ENCODE data around the gene FYB1.

FYB1 gene

GRCh38 chr5:39192450-39193160, 26.8 kb downstream of the FYB1 start:
- H3K4me2 ChIP-seq (ENCODE audit: insufficient read depth, low read length, poor library complexity, severe bottlenecking), result no peak overlapping the region
- no CpG with 5 or more reads among the region's 2 CpGs for WGBS, 2 donors (ENCODE audit: extremely low coverage in 2 of 2, insufficient read length in 2 of 2, insufficient replicate concordance in 1 of 2)

DNA sequence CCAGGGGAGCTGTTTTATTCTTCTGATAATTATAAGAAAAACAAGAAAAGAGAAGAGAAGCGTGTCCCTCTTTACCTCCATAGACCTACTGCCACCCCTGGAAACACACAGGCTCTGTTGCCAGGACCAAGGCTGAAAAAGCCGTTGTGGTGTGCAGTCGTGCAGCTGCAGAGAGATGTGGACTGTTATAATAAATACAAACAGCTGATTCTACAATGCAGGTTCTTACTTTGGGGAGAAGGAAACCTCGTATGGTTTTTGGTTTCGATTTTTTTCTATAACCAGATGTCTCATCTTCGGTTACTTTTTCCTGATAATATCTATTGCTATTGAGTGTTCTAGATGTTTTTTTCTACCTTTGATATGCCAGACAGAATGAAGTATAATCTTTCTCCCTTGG, 28.1 kb downstream of the FYB1 start:
- no peak overlapping the region for H3K4me3 ChIP-seq (ENCODE audit: low read length in 2 of 2)
- H3K14ac ChIP-seq (ENCODE audit: low read length), result no peak overlapping the region
- no peak overlapping the region for H3K9ac ChIP-seq (ENCODE audit: low read depth, low read length, poor library complexity)
- H3K27me3 ChIP-seq (ENCODE audit: control insufficient read depth in 3 of 3, insufficient read depth in 3 of 3, low read depth in 1 of 3, low read length in 3 of 3), result peaks cover 0 to 5% (median 0%) of the 10 kb centered on the region in 3 experiments
- H3K36me3 ChIP-seq (replicated peaks in 1 of 2; ENCODE audit: control insufficient read depth in 2 of 2, insufficient read depth in 2 of 2, low read length in 2 of 2), result no peaks in the 10 kb centered on the region
- H3K23ac ChIP-seq (ENCODE audit: low read depth, low read length, poor library complexity), result no peak overlapping the region
- H2AK5ac ChIP-seq (ENCODE audit: low read depth, low read length), result no peak overlapping the region
- no peak for DNase-seq (ENCODE audit: low spot score)
- no peak overlapping the region for H3K4me2 ChIP-seq (ENCODE audit: insufficient read depth, low read length, poor library complexity, severe bottlenecking)
- H4K91ac ChIP-seq (ENCODE audit: low read depth, low read length, poor library complexity), result no peak overlapping the region
- H3K27ac ChIP-seq (replicated peaks; ENCODE audit: low read length), result no peak overlapping the region
- no peak overlapping the region for H2BK5ac ChIP-seq (ENCODE audit: low read length)
- no peaks in the 10 kb centered on the region for H3K4me1 ChIP-seq (ENCODE audit: control insufficient read depth in 2 of 2, insufficient read depth in 1 of 2, low read depth in 1 of 2, low read length in 2 of 2)
- no peak overlapping the region for H2BK120ac ChIP-seq (ENCODE audit: low read depth, low read length)
- no peak overlapping the region for H4K8ac ChIP-seq (ENCODE audit: low read depth, low read length)
- H3K79me1 ChIP-seq (ENCODE audit: low read depth, low read length), result no peaks in the 10 kb centered on the region
- H2BK12ac ChIP-seq (ENCODE audit: low read length), result no peak overlapping the region
- no CpG with 5 or more reads among the region's 6 CpGs for WGBS, 2 donors (ENCODE audit: extremely low coverage in 2 of 2, insufficient read length in 2 of 2, insufficient replicate concordance in 1 of 2)
- no peak overlapping the region for H3K4ac ChIP-seq (ENCODE audit: low read length)
- no peak overlapping the region for H2AFZ ChIP-seq (ENCODE audit: low read length)
- H3K18ac ChIP-seq (ENCODE audit: low read length), result no peak overlapping the region
- no peaks in the 10 kb centered on the region for H3K9me3 ChIP-seq (replicated peaks in 1 of 2; ENCODE audit: control insufficient read depth in 2 of 2, insufficient read depth in 1 of 2, low read depth in 1 of 2, low read length in 2 of 2)
- no peak overlapping the region for H2BK15ac ChIP-seq (ENCODE audit: low read length)

More at GRCh38 chr5:39192450-39193160, 26.8 kb downstream of the FYB1 start:
- Histone ChIP-seq H3K4me3 (ENCODE audit: low read length in 2 of 2) (no peak overlapping the region), H3K23ac (ENCODE audit: low read depth, low read length, poor library complexity) (no peak overlapping the region), H3K36me3 (replicated peaks in 1 of 2; ENCODE audit: control insufficient read depth in 2 of 2, insufficient read depth in 2 of 2, low read length in 2 of 2) (no peaks in the 10 kb centered on the region), H3K9ac (ENCODE audit: low read depth, low read length, poor library complexity) (no peak overlapping the region), H3K79me1 (ENCODE audit: low read depth, low read length) (no peaks in the 10 kb centered on the region), H3K4ac (ENCODE audit: low read length) (no peak overlapping the region), H2AK5ac (ENCODE audit: low read depth, low read length) (no peak overlapping the region), H4K8ac (ENCODE audit: low read depth, low read length) (no peak overlapping the region), H2BK12ac (ENCODE audit: low read length) (no peak overlapping the region), H3K27ac (replicated peaks; ENCODE audit: low read length) (no peak overlapping the region), H2BK15ac (ENCODE audit: low read length) (no peak overlapping the region), H2AFZ (ENCODE audit: low read length) (no peak overlapping the region), H3K14ac (ENCODE audit: low read length) (no peak overlapping the region), H2BK5ac (ENCODE audit: low read length) (no peak overlapping the region), H3K27me3 (ENCODE audit: control insufficient read depth in 3 of 3, insufficient read depth in 3 of 3, low read depth in 1 of 3, low read length in 3 of 3) (peaks cover 0 to 5% (median 0%) of the 10 kb centered on the region in 3 experiments), H3K4me1 (ENCODE audit: control insufficient read depth in 2 of 2, insufficient read depth in 1 of 2, low read depth in 1 of 2, low read length in 2 of 2) (no peaks in the 10 kb centered on the region), H2BK120ac (ENCODE audit: low read depth, low read length) (no peak overlapping the region), H3K9me3 (replicated peaks in 1 of 2; ENCODE audit: control insufficient read depth in 2 of 2, insufficient read depth in 1 of 2, low read depth in 1 of 2, low read length in 2 of 2) (no peaks in the 10 kb centered on the region), H4K91ac (ENCODE audit: low read depth, low read length, poor library complexity) (no peak overlapping the region), H3K18ac (ENCODE audit: low read length) (peak overlapping the region; percentile 41)
- no peak for DNase-seq (ENCODE audit: low spot score)

DNA sequence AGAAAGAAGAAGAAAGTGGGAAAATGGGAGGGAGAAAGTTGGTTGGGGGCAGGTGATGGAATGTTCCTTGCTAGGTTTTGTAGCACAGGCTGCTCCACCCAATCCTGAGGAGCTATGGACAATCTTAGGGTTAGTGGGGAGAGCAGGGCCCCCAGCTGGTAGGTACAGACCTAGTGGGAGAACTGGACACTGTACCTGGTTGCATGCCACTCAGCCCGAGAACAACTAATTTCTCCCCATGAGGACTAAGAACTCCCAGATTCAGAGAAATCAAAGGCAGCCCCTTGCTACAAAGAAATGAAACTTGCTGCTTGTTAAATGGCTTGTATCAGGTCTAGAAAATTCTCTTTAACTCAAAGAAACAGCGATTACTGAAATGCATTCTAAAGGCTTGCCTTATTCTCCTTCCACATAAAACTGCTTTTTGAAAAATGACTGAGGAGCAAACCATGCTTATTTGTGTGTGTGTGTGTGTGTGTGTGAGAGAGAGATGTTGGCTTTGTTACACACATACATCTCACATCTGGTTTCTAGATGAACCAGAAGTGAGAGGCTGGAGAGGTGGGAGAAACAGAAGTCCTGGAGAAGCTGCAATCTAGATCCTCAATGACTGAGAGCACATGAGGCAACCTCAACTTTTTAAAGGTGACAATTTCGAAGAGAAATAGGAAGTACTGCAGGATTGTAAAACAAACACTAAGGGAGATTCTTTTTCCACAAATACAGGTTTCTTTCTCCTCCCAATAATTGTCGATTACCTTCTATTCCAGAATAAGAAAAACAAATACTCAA, 28.9 kb downstream of the FYB1 start:
- Histone ChIP-seq H3K27me3 (ENCODE audit: control insufficient read depth in 3 of 3, insufficient read depth in 3 of 3, low read depth in 1 of 3, low read length in 3 of 3) (peaks cover 0 to 5% (median 0%) of the 10 kb centered on the region in 3 experiments), H3K9ac (ENCODE audit: low read depth, low read length, poor library complexity) (no peak overlapping the region), H3K18ac (ENCODE audit: low read length) (no peak overlapping the region), H3K27ac (replicated peaks; ENCODE audit: low read length) (no peak overlapping the region), H2BK120ac (ENCODE audit: low read depth, low read length) (no peak overlapping the region), H3K14ac (ENCODE audit: low read length) (no peak overlapping the region), H2AFZ (ENCODE audit: low read length) (no peak overlapping the region), H3K23ac (ENCODE audit: low read depth, low read length, poor library complexity) (no peak overlapping the region), H4K91ac (ENCODE audit: low read depth, low read length, poor library complexity) (no peak overlapping the region), H2BK5ac (ENCODE audit: low read length) (no peak overlapping the region), H3K4ac (ENCODE audit: low read length) (no peak overlapping the region), H3K4me1 (ENCODE audit: control insufficient read depth in 2 of 2, insufficient read depth in 1 of 2, low read depth in 1 of 2, low read length in 2 of 2) (no peaks in the 10 kb centered on the region), H2AK5ac (ENCODE audit: low read depth, low read length) (no peak overlapping the region), H3K9me3 (replicated peaks in 1 of 2; ENCODE audit: control insufficient read depth in 2 of 2, insufficient read depth in 1 of 2, low read depth in 1 of 2, low read length in 2 of 2) (no peaks in the 10 kb centered on the region), H4K8ac (ENCODE audit: low read depth, low read length) (no peak overlapping the region), H3K4me3 (ENCODE audit: low read length in 2 of 2) (no peak overlapping the region), H3K4me2 (ENCODE audit: insufficient read depth, low read length, poor library complexity, severe bottlenecking) (no peak overlapping the region), H3K79me1 (ENCODE audit: low read depth, low read length) (no peaks in the 10 kb centered on the region), H2BK12ac (ENCODE audit: low read length) (no peak overlapping the region), H2BK15ac (ENCODE audit: low read length) (no peak overlapping the region), H3K36me3 (replicated peaks in 1 of 2; ENCODE audit: control insufficient read depth in 2 of 2, insufficient read depth in 2 of 2, low read length in 2 of 2) (no peaks in the 10 kb centered on the region)
- DNase-seq (ENCODE audit: low spot score), result no peak
- no CpG with 5 or more reads among the region's 4 CpGs for WGBS, 2 donors (ENCODE audit: extremely low coverage in 2 of 2, insufficient read length in 2 of 2, insufficient replicate concordance in 1 of 2)

GRCh38 chr5:39189292-39189955, 29.9 kb downstream of the FYB1 start:
- H3K4ac ChIP-seq (ENCODE audit: low read length), result no peak overlapping the region
- no peaks in the 10 kb centered on the region for H3K4me1 ChIP-seq (ENCODE audit: control insufficient read depth in 2 of 2, insufficient read depth in 1 of 2, low read depth in 1 of 2, low read length in 2 of 2)
- no peak overlapping the region for H3K4me2 ChIP-seq (ENCODE audit: insufficient read depth, low read length, poor library complexity, severe bottlenecking)
- no peaks in the 10 kb centered on the region for H3K9me3 ChIP-seq (replicated peaks in 1 of 2; ENCODE audit: control insufficient read depth in 2 of 2, insufficient read depth in 1 of 2, low read depth in 1 of 2, low read length in 2 of 2)
- no peak overlapping the region for H3K14ac ChIP-seq (ENCODE audit: low read length)
- no peak overlapping the region for H2BK5ac ChIP-seq (ENCODE audit: low read length)
- no peak overlapping the region for H2AFZ ChIP-seq (ENCODE audit: low read length)
- H3K18ac ChIP-seq (ENCODE audit: low read length), result no peak overlapping the region
- H3K79me1 ChIP-seq (ENCODE audit: low read depth, low read length), result no peaks in the 10 kb centered on the region
- no peak overlapping the region for H4K91ac ChIP-seq (ENCODE audit: low read depth, low read length, poor library complexity)
- H2AK5ac ChIP-seq (ENCODE audit: low read depth, low read length), result no peak overlapping the region
- no peak overlapping the region for H2BK15ac ChIP-seq (ENCODE audit: low read length)
- H3K27ac ChIP-seq (replicated peaks; ENCODE audit: low read length), result no peak overlapping the region
- H4K8ac ChIP-seq (ENCODE audit: low read depth, low read length), result no peak overlapping the region
- H2BK120ac ChIP-seq (ENCODE audit: low read depth, low read length), result no peak overlapping the region
- WGBS, 2 donors (ENCODE audit: extremely low coverage in 2 of 2, insufficient read length in 2 of 2, insufficient replicate concordance in 1 of 2), result no CpG with 5 or more reads among the region's 4 CpGs
- H3K36me3 ChIP-seq (replicated peaks in 1 of 2; ENCODE audit: control insufficient read depth in 2 of 2, insufficient read depth in 2 of 2, low read length in 2 of 2), result no peaks in the 10 kb centered on the region
- peaks cover 0 to under 1% (median 0%) of the 10 kb centered on the region in 3 experiments for H3K27me3 ChIP-seq (ENCODE audit: control insufficient read depth in 3 of 3, insufficient read depth in 3 of 3, low read depth in 1 of 3, low read length in 3 of 3)
- H3K4me3 ChIP-seq (ENCODE audit: low read length in 2 of 2), result no peak overlapping the region
- H3K23ac ChIP-seq (ENCODE audit: low read depth, low read length, poor library complexity), result no peak overlapping the region
- DNase-seq (ENCODE audit: low spot score), result no peak
- H3K9ac ChIP-seq (ENCODE audit: low read depth, low read length, poor library complexity), result no peak overlapping the region
- H2BK12ac ChIP-seq (ENCODE audit: low read length), result no peak overlapping the region

Data from neuronal stem cell (in vitro differentiated cells).